ENCODE results near the gene CCDC154.
"Not testable (repeated sequence)": the region's sequence is repeated elsewhere in the genome, so short reads cannot be mapped to it uniquely, and the experiment has no call there.

CCDC154 gene

GRCh38 chr16:1488054-1488601 is 43.8 kb upstream of the CCDC154 start:
- H3K4me2 ChIP-seq, result no peak overlapping the region
- H3K36me3 ChIP-seq, result no peaks in the 10 kb centered on the region
- H4K20me1 ChIP-seq, result no peaks in the 10 kb centered on the region
- no peak for TF ChIP-seq Cebpa-rat (IDR thresholded peaks at IDR 0.05)
- peaks cover 9 to 30% (median 21%) of the 10 kb centered on the region in 10 experiments for H3K4me1 ChIP-seq
- H3K27me3 ChIP-seq, result no peaks in the 10 kb centered on the region
- no peak overlapping the region for H3K4me3 ChIP-seq
- H3K9me3 ChIP-seq (replicated peaks in 1 of 11), result no peaks in the 10 kb centered on the region
- no peak overlapping the region for H3K27ac ChIP-seq
- H3K9ac ChIP-seq, result 0 out of 22 replicates have a peak overlapping the region, but pooled peaks of 1 of the 11 experiments have one; percentile 33

GRCh38 chr16:1487395-1488053 is 43.2 kb upstream of the CCDC154 start:
- TF ChIP-seq Cebpa-rat (IDR thresholded peaks at IDR 0.05), result no peak
- Histone ChIP-seq H3K27me3 (no peaks in the 10 kb centered on the region), H3K4me3 (no peak overlapping the region)

GRCh38 chr16:1486551-1487390 is 42.4 kb upstream of the CCDC154 start:
- no peaks in the 10 kb centered on the region for H4K20me1 ChIP-seq
- no peak for TF ChIP-seq Cebpa-rat (IDR thresholded peaks at IDR 0.05)
- 0 out of 22 replicates have a peak overlapping the region, but pooled peaks of 1 of the 11 experiments have one; percentile 10 for H3K9ac ChIP-seq
- H3K27me3 ChIP-seq, result no peaks in the 10 kb centered on the region
- no peaks in the 10 kb centered on the region for H3K9me3 ChIP-seq (replicated peaks in 1 of 11)
- peaks cover 0 to 28% (median 13%) of the 10 kb centered on the region in 10 experiments; a peak in 15 of 20 replicates for H3K4me1 ChIP-seq
- H3K4me2 ChIP-seq, result no peak overlapping the region
- no peaks in the 10 kb centered on the region for H3K36me3 ChIP-seq
- no peak overlapping the region; a peak in 1 of 22 replicates for H3K27ac ChIP-seq
- no peak overlapping the region for H3K4me3 ChIP-seq

More at GRCh38 chr16:1487395-1488053, 43.2 kb upstream of the CCDC154 start:
- no peaks in the 10 kb centered on the region for H3K9me3 ChIP-seq (replicated peaks in 1 of 11)
- no peaks in the 10 kb centered on the region for H4K20me1 ChIP-seq
- H3K27ac ChIP-seq, result no peak overlapping the region; a peak in 1 of 22 replicates
- peaks cover 4 to 30% (median 19%) of the 10 kb centered on the region in 10 experiments for H3K4me1 ChIP-seq
- no peaks in the 10 kb centered on the region for H3K36me3 ChIP-seq
- H3K4me2 ChIP-seq, result no peak overlapping the region
- H3K9ac ChIP-seq, result no peak overlapping the region

GRCh38 chr16:1485847-1486496 is 41.6 kb upstream of the CCDC154 start:
- no peaks in the 10 kb centered on the region for H3K27me3 ChIP-seq
- H3K4me1 ChIP-seq, result peaks cover 3 to 31% (median 17%) of the 10 kb centered on the region in 10 experiments

GRCh38 chr16:1481906-1482835 is 37.8 kb upstream of the CCDC154 start:
- H3K4me3 ChIP-seq, result no peak overlapping the region
- TF ChIP-seq Cebpa-rat (IDR thresholded peaks at IDR 0.05), result no peak
- H3K27ac ChIP-seq, result peak overlapping the region in 1 of 11 experiments; percentile 16; a peak in 1 of 22 replicates
- peaks cover 0 to 5% (median 0%) of the 10 kb centered on the region in 11 experiments; a peak in 1 of 22 replicates for H3K9me3 ChIP-seq (replicated peaks in 1 of 11)
- H3K9ac ChIP-seq, result no peak overlapping the region
- no peaks in the 10 kb centered on the region for H3K36me3 ChIP-seq
- no peaks in the 10 kb centered on the region for H3K27me3 ChIP-seq
- H4K20me1 ChIP-seq, result no peaks in the 10 kb centered on the region
- H3K4me1 ChIP-seq, result peaks cover 20 to 49% (median 36%) of the 10 kb centered on the region in 10 experiments
- H3K4me2 ChIP-seq, result peak overlapping the region in 2 of 11 experiments; percentile 5 to 20; a peak in 3 of 22 replicates

More at GRCh38 chr16:1485847-1486496, 41.6 kb upstream of the CCDC154 start:
- no peaks in the 10 kb centered on the region for H3K9me3 ChIP-seq (replicated peaks in 1 of 11)
- H3K4me3 ChIP-seq, result no peak overlapping the region
- no peaks in the 10 kb centered on the region for H3K36me3 ChIP-seq
- TF ChIP-seq Cebpa-rat (IDR thresholded peaks at IDR 0.05), result no peak
- H3K27ac ChIP-seq, result no peak overlapping the region
- no peak overlapping the region for H3K4me2 ChIP-seq
- H4K20me1 ChIP-seq, result no peaks in the 10 kb centered on the region
- H3K9ac ChIP-seq, result no peak overlapping the region; a peak in 1 of 22 replicates

GRCh38 chr16:1478937-1479336 is 34.6 kb upstream of the CCDC154 start:
- peak overlapping the region in 1 of 11 experiments; percentile 65; a peak in 1 of 22 replicates for H3K4me2 ChIP-seq
- not testable (repeated sequence) for H3K4me3 ChIP-seq

GRCh38 chr16:1477033-1477432 is 32.7 kb upstream of the CCDC154 start:
- TF ChIP-seq Cebpa-rat (IDR thresholded peaks at IDR 0.05), result no peak
- peaks cover 0 to 5% (median 0%) of the 10 kb centered on the region in 11 experiments; a peak in 1 of 22 replicates for H3K9me3 ChIP-seq (replicated peaks in 1 of 11)
- H3K4me1 ChIP-seq, result peaks cover 41 to 58% (median 54%) of the 10 kb centered on the region in 10 experiments
- H3K9ac ChIP-seq, result no peak overlapping the region
- H3K27me3 ChIP-seq, result no peaks in the 10 kb centered on the region
- H3K27ac ChIP-seq, result no peak overlapping the region
- H3K4me3 ChIP-seq, result no peak overlapping the region
- H3K36me3 ChIP-seq, result no peaks in the 10 kb centered on the region
- peaks cover 0 to 12% (median 0%) of the 10 kb centered on the region in 11 experiments; a peak in 2 of 22 replicates for H4K20me1 ChIP-seq
- H3K4me2 ChIP-seq, result no peak overlapping the region

More at GRCh38 chr16:1478937-1479336, 34.6 kb upstream of the CCDC154 start:
- not testable (repeated sequence) for H3K27ac ChIP-seq; H3K9ac ChIP-seq; H4K20me1 ChIP-seq; H3K36me3 ChIP-seq; H3K9me3 ChIP-seq (replicated peaks in 1 of 11); H3K27me3 ChIP-seq
- H3K4me1 ChIP-seq, result peaks cover 32 to 56% (median 43%) of the 10 kb centered on the region in 10 experiments
